ENCODE data around the gene IL37.
"Not testable (repeated sequence)": the region's sequence is repeated elsewhere in the genome, so short reads cannot be mapped to it uniquely, and the experiment has no call there.

The IL37 gene

DNA sequence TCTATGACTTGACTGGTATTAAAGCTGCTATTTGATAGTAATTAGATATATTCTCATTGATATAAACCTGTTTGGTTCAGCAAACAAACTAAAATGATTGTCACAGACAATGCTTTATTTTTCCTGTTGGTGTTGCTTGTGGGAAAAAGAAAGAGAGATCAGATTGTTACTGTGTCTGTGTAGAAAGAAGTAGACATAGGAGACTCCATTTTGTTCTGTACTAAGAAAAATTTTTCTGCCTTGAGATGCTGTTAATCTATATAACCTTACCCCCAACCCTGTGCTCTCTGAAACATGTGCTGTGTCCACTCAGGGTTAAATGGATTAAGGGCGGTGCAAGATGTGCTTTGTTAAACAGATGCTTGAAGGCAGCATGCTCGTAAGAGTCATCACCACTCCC is 23.2 kb downstream of the IL37 start:
- not testable (repeated sequence) for H3K9ac ChIP-seq (ENCODE audit: low read length in 5 of 5); H3K9me3 ChIP-seq (ENCODE audit: control insufficient read depth in 5 of 5, low read length in 5 of 5); H3K36me3 ChIP-seq (ENCODE audit: control insufficient read depth in 5 of 5, insufficient read depth in 5 of 5, low read length in 5 of 5); H3K4me1 ChIP-seq (ENCODE audit: control insufficient read depth in 5 of 5, insufficient read depth in 5 of 5, low read length in 5 of 5); H3K27ac ChIP-seq (ENCODE audit: low read depth, low read length); H3K4me3 ChIP-seq (ENCODE audit: low read depth in 1 of 5, low read length in 5 of 5); H3K27me3 ChIP-seq (ENCODE audit: control insufficient read depth in 5 of 5, insufficient read depth in 4 of 5, low read length in 5 of 5)

DNA sequence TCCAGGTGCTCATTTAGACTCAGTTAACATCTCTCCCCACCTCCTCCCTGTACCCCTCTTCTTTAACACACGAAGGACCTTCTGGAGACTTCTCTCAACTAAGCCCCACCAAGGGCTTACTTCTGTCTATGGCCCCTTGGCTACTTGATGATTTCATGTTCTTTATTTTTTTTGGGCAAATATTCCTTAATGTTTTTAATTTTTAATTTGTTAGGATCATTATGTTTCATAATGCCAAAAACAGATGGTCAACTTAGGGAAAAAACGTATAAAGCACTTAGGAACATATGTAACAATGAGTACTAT is 25.9 kb downstream of the IL37 start:
- Histone ChIP-seq H3K9me3 (ENCODE audit: control insufficient read depth in 5 of 5, low read length in 5 of 5) (no peaks in the 10 kb centered on the region), H3K36me3 (ENCODE audit: control insufficient read depth in 5 of 5, insufficient read depth in 5 of 5, low read length in 5 of 5) (no peaks in the 10 kb centered on the region), H3K27ac (ENCODE audit: low read depth, low read length) (no peak overlapping the region), H3K9ac (ENCODE audit: low read length in 5 of 5) (no peak overlapping the region), H3K4me1 (ENCODE audit: control insufficient read depth in 5 of 5, insufficient read depth in 5 of 5, low read length in 5 of 5) (no peaks in the 10 kb centered on the region), H3K4me3 (ENCODE audit: low read depth in 1 of 5, low read length in 5 of 5) (no peak overlapping the region), H3K27me3 (ENCODE audit: control insufficient read depth in 5 of 5, insufficient read depth in 4 of 5, low read length in 5 of 5) (peaks cover 0 to 3% (median under 1%) of the 10 kb centered on the region in 5 donors)

DNA sequence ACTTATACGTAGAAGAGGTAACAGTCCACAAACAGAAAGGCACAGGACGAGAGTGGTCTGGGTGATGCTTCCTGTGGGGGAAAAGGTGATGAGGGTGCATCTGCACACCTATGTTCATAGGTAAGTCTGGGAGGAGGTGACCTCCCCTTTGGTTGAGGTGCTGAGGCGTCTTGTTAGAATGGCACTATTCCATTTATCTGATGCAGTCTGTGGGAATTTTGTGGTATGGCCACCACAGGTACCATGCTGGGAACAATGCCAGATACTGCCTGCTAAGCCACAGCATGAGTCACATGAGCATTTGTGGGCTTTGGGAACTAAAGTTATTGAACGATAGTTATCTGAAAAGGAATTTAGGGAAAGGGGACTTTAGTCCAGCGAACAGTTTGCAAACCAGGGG is 27.9 kb downstream of the IL37 start:
- Histone ChIP-seq H3K4me1 (ENCODE audit: control insufficient read depth in 5 of 5, insufficient read depth in 5 of 5, low read length in 5 of 5) (no peaks in the 10 kb centered on the region), H3K36me3 (ENCODE audit: control insufficient read depth in 5 of 5, insufficient read depth in 5 of 5, low read length in 5 of 5) (no peaks in the 10 kb centered on the region), H3K27me3 (ENCODE audit: control insufficient read depth in 5 of 5, insufficient read depth in 4 of 5, low read length in 5 of 5) (peaks cover 0 to 10% (median 0%) of the 10 kb centered on the region in 5 donors), H3K27ac (ENCODE audit: low read depth, low read length) (no peak overlapping the region), H3K4me3 (ENCODE audit: low read depth in 1 of 5, low read length in 5 of 5) (no peak overlapping the region), H3K9ac (ENCODE audit: low read length in 5 of 5) (no peak overlapping the region), H3K9me3 (ENCODE audit: control insufficient read depth in 5 of 5, low read length in 5 of 5) (no peaks in the 10 kb centered on the region)

DNA sequence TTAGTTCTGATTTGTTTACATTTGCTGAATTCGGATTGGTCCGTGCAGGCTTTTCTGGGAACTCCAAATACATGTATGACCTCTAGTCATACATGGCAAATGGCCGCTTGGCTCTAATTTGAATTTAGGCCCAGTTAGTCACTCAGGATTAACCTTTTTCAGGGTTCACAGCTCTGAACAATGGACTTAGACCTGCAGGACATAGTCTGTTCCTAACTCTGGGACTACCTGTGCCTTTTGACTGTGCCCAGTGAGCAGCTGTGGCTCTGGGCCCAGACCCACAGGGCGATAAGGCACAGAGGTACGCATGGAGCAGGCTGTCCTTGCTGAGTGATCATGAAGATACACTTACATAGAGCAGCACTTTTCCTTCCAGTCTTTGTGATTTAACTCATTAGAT is 28.5 kb downstream of the IL37 start:
- H3K27me3 ChIP-seq (ENCODE audit: control insufficient read depth in 5 of 5, insufficient read depth in 4 of 5, low read length in 5 of 5): peaks cover 0 to 10% (median 0%) of the 10 kb centered on the region in 5 donors
- no peaks in the 10 kb centered on the region for H3K36me3 ChIP-seq (ENCODE audit: control insufficient read depth in 5 of 5, insufficient read depth in 5 of 5, low read length in 5 of 5)
- H3K9me3 ChIP-seq (ENCODE audit: control insufficient read depth in 5 of 5, low read length in 5 of 5): no peaks in the 10 kb centered on the region
- no peak overlapping the region for H3K4me3 ChIP-seq (ENCODE audit: low read depth in 1 of 5, low read length in 5 of 5)
- H3K27ac ChIP-seq (ENCODE audit: low read depth, low read length): no peak overlapping the region
- no peak overlapping the region for H3K9ac ChIP-seq (ENCODE audit: low read length in 5 of 5)
- no peaks in the 10 kb centered on the region for H3K4me1 ChIP-seq (ENCODE audit: control insufficient read depth in 5 of 5, insufficient read depth in 5 of 5, low read length in 5 of 5)

DNA sequence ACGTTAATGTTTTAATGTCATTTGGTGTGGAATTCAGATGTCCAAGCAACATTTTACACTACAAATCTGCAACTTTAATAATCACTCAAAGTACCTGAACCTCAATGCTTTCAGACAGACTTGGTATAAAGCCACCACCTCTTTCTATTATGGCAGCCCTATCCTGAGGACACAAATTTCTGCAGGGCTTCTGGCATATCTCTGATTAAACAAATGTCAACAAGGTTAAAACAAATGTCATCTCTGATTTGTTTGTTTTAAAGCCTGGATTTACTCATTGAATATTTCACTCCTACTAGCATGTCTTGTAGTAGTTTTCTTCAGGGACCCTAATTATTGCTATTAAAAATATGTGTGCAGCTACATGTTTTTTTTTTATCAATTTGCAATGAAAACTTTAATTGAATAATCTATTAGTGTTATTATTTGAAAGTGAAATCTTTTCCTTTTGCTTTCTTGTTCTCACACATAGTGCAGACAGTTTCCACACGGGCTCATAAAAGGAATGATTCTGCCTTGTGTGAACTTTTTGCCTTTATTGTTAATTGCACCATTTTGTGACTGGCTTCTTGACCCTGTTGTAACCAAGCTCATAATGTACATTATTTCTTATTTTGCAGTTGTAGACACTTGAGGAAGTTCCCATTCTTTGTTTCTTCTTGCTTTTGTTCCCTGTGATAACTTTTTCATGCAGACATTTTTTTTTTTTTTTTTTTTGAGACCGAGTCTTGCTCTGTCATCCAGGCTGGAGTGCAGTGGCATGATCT is 30.1 kb downstream of the IL37 start:
- H3K36me3 ChIP-seq (ENCODE audit: control insufficient read depth in 5 of 5, insufficient read depth in 5 of 5, low read length in 5 of 5): no peaks in the 10 kb centered on the region
- H3K27ac ChIP-seq (ENCODE audit: low read depth, low read length): no peak overlapping the region
- H3K27me3 ChIP-seq (ENCODE audit: control insufficient read depth in 5 of 5, insufficient read depth in 4 of 5, low read length in 5 of 5): peaks cover 0 to 10% (median 0%) of the 10 kb centered on the region in 5 donors
- peaks cover 3 to 16% (median 12%) of the 10 kb centered on the region in 5 donors for H3K9me3 ChIP-seq (ENCODE audit: control insufficient read depth in 5 of 5, low read length in 5 of 5)
- H3K4me1 ChIP-seq (ENCODE audit: control insufficient read depth in 5 of 5, insufficient read depth in 5 of 5, low read length in 5 of 5): no peaks in the 10 kb centered on the region
- H3K9ac ChIP-seq (ENCODE audit: low read length in 5 of 5): no peak overlapping the region
- H3K4me3 ChIP-seq (ENCODE audit: low read depth in 1 of 5, low read length in 5 of 5): no peak overlapping the region

DNA sequence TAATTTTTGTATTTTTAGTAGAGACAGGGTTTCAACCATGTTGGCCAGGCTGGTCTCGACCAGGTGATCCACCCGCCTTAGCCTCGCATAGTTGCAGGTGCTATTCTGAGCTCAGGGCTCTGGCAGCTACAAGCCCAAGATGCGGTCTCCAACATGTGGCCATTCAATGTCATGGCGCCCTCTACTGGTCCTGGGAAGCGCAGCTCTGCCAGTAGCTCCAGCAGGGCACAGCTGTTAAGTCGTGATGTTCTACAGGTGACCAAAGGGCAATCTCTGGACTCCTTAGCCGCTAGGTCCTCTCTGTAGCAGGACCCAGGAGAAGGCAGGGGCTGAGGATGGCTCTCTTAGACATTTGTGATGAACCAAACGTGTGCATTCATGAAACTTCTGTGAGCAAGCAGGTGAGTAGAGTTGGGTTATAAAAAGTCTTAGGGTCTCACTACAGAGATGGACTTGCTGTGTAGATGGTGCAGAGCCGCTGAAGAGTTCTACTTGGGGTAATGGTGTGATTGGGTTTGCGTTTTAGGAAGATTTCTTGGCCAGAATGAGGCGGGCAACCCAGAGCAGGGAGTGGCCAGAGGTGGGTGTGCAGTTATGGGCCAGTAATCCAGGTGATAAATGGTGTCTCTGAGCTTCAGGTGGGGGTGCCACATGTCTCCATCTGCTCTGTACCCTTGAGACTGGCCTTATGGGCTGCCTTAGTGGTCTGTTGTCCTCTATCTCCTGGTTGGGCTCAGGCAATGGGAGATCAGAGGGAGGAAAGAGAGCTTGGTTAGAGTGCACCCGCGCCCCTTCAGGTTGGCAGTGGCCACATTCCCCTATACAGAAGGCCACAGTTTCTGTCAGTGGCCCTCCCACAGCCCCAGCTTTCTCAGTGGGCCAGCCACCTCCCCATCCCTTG is 31.0 kb downstream of the IL37 start:
- H3K9me3 ChIP-seq (ENCODE audit: control insufficient read depth in 5 of 5, low read length in 5 of 5): peaks cover 3 to 19% (median 16%) of the 10 kb centered on the region in 5 donors
- H3K27me3 ChIP-seq (ENCODE audit: control insufficient read depth in 5 of 5, insufficient read depth in 4 of 5, low read length in 5 of 5): peaks cover 0 to 12% (median 0%) of the 10 kb centered on the region in 5 donors
- H3K27ac ChIP-seq (ENCODE audit: low read depth, low read length): no peak overlapping the region
- H3K36me3 ChIP-seq (ENCODE audit: control insufficient read depth in 5 of 5, insufficient read depth in 5 of 5, low read length in 5 of 5): no peaks in the 10 kb centered on the region
- no peaks in the 10 kb centered on the region for H3K4me1 ChIP-seq (ENCODE audit: control insufficient read depth in 5 of 5, insufficient read depth in 5 of 5, low read length in 5 of 5)
- no peak overlapping the region for H3K9ac ChIP-seq (ENCODE audit: low read length in 5 of 5)
- H3K4me3 ChIP-seq (ENCODE audit: low read depth in 1 of 5, low read length in 5 of 5): no peak overlapping the region

DNA sequence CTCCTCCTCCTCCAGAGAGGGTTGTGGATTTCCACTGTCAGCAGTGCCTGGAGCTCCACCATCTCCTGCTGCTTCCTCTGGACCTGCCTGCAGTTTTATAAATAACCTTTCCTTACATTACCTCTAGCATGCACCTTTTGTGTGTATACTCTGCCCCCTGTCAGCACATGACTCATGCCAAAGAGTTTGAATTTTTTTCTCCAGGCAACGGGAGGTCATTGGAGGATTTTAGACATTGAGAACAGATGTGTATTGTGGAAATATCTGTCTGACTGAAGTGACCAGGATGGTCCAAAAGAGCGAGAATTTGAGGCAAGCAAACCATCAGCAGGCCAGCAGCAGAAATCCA is 31.7 kb downstream of the IL37 start:
- H3K9ac ChIP-seq (ENCODE audit: low read length in 5 of 5): no peak overlapping the region
- H3K4me1 ChIP-seq (ENCODE audit: control insufficient read depth in 5 of 5, insufficient read depth in 5 of 5, low read length in 5 of 5): no peaks in the 10 kb centered on the region
- H3K9me3 ChIP-seq (ENCODE audit: control insufficient read depth in 5 of 5, low read length in 5 of 5): peaks cover 5 to 23% (median 16%) of the 10 kb centered on the region in 5 donors
- H3K36me3 ChIP-seq (ENCODE audit: control insufficient read depth in 5 of 5, insufficient read depth in 5 of 5, low read length in 5 of 5): no peaks in the 10 kb centered on the region
- no peak overlapping the region for H3K4me3 ChIP-seq (ENCODE audit: low read depth in 1 of 5, low read length in 5 of 5)
- peaks cover 0 to 12% (median 4%) of the 10 kb centered on the region in 5 donors for H3K27me3 ChIP-seq (ENCODE audit: control insufficient read depth in 5 of 5, insufficient read depth in 4 of 5, low read length in 5 of 5)
- H3K27ac ChIP-seq (ENCODE audit: low read depth, low read length): no peak overlapping the region

DNA sequence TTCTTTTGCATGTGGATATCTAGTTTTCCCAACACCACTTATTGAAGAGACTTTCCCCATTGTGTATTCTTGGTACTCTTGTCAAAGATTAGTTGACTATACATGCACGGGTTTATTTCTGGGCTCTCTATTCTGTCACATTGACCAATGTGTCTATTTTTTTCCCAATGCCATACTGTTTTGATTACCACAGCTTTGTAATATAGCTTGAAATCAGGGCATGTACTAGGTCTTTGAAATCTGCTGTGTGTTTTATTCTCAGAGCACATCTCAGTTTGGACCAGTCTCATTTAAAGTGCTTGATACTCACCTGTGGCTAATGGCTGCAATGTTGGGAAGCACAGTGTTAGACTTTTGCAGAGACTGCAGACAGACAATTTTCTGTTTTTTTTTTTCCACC is 34.0 kb downstream of the IL37 start:
- H3K9ac ChIP-seq (ENCODE audit: low read length in 5 of 5): no peak overlapping the region
- no peak overlapping the region for H3K4me3 ChIP-seq (ENCODE audit: low read depth in 1 of 5, low read length in 5 of 5)
- H3K36me3 ChIP-seq (ENCODE audit: control insufficient read depth in 5 of 5, insufficient read depth in 5 of 5, low read length in 5 of 5): no peaks in the 10 kb centered on the region
- H3K9me3 ChIP-seq (ENCODE audit: control insufficient read depth in 5 of 5, low read length in 5 of 5): peaks cover 6 to 28% (median 17%) of the 10 kb centered on the region in 5 donors
- no peak overlapping the region for H3K27ac ChIP-seq (ENCODE audit: low read depth, low read length)
- peaks cover 0 to 12% (median 4%) of the 10 kb centered on the region in 5 donors for H3K27me3 ChIP-seq (ENCODE audit: control insufficient read depth in 5 of 5, insufficient read depth in 4 of 5, low read length in 5 of 5)
- H3K4me1 ChIP-seq (ENCODE audit: control insufficient read depth in 5 of 5, insufficient read depth in 5 of 5, low read length in 5 of 5): no peaks in the 10 kb centered on the region

DNA sequence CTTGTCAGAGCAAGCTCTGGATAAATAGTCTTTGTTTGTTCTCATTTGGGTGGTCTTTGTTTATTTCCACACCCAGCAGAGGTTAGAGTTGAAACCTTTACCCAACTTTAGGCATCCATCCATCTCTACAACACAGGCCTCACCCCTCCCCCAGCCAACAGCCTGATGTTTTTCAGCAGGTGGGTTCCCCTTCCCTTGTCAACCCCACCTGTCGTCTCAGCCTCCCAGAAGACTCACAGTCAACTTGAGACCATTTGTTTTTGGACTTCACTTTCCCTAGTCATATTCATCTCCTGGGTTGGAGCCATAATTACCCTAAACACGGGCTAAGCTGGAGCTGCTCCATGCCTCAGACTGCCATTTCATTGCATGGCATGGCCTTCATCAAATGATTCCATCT is 35.1 kb downstream of the IL37 start:
- H3K4me1 ChIP-seq (ENCODE audit: control insufficient read depth in 5 of 5, insufficient read depth in 5 of 5, low read length in 5 of 5): no peaks in the 10 kb centered on the region
- no peaks in the 10 kb centered on the region for H3K36me3 ChIP-seq (ENCODE audit: control insufficient read depth in 5 of 5, insufficient read depth in 5 of 5, low read length in 5 of 5)
- H3K9ac ChIP-seq (ENCODE audit: low read length in 5 of 5): no peak overlapping the region
- no peak overlapping the region for H3K27ac ChIP-seq (ENCODE audit: low read depth, low read length)
- H3K4me3 ChIP-seq (ENCODE audit: low read depth in 1 of 5, low read length in 5 of 5): no peak overlapping the region
- H3K9me3 ChIP-seq (ENCODE audit: control insufficient read depth in 5 of 5, low read length in 5 of 5): peaks cover 6 to 28% (median 17%) of the 10 kb centered on the region in 5 donors
- H3K27me3 ChIP-seq (ENCODE audit: control insufficient read depth in 5 of 5, insufficient read depth in 4 of 5, low read length in 5 of 5): peaks cover 0 to 12% (median 4%) of the 10 kb centered on the region in 5 donors

DNA sequence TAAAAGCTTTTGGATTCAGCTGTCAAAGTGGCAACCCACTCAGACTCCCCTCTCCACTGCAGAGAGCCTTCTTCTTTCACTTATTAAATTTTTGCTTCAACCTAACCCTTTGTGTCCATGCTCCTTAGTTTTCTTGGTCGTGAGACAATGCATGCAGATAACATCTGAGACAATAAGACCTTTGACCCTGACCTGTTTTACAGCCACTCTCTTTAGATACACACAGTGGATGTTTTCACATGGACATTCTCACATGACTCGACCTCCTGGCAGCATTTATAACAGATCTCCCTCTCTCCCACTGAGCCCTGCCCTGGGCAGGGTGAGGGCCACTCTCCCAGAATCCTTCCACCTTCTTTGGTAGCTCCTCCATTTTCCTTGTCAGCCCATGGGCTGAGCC is 36.4 kb downstream of the IL37 start:
- Histone ChIP-seq H3K27ac (ENCODE audit: low read depth, low read length) (no peak overlapping the region), H3K4me3 (ENCODE audit: low read depth in 1 of 5, low read length in 5 of 5) (no peak overlapping the region), H3K27me3 (ENCODE audit: control insufficient read depth in 5 of 5, insufficient read depth in 4 of 5, low read length in 5 of 5) (peaks cover 0 to 7% (median 4%) of the 10 kb centered on the region in 5 donors), H3K9ac (ENCODE audit: low read length in 5 of 5) (no peak overlapping the region), H3K4me1 (ENCODE audit: control insufficient read depth in 5 of 5, insufficient read depth in 5 of 5, low read length in 5 of 5) (no peaks in the 10 kb centered on the region), H3K9me3 (ENCODE audit: control insufficient read depth in 5 of 5, low read length in 5 of 5) (peaks cover 6 to 38% (median 20%) of the 10 kb centered on the region in 5 donors), H3K36me3 (ENCODE audit: control insufficient read depth in 5 of 5, insufficient read depth in 5 of 5, low read length in 5 of 5) (no peaks in the 10 kb centered on the region)
